Measurements from ENCODE around the gene MUC6. TPM values are rescaled to one million over a fixed set of nuclear protein-coding genes. Genes with fewer than 3 reads are reported as not detected.

Gene MUC6
- polyA plus RNA-seq, 3 donors from 2014 or later: not detected

GRCh38 chr11:1040428-1041148 lies 4.1 kb upstream of the MUC6 start:
- DNase-seq: no peak
- no peaks in the 10 kb centered on the region for H3K9me3 Mint-ChIP-seq
- no peaks in the 10 kb centered on the region for H3K4me1 Mint-ChIP-seq
- H3K4me3 Mint-ChIP-seq: no peak overlapping the region
- no peaks in the 10 kb centered on the region for H3K36me3 Mint-ChIP-seq
- peaks cover 0 to 5% (median 2%) of the 10 kb centered on the region in 3 donors for H3K27me3 Mint-ChIP-seq (ENCODE audit: low read depth in 3 of 3)
- H3K27ac Mint-ChIP-seq: no peak overlapping the region

- H3K4me1 Mint-ChIP-seq: no peaks in the 10 kb centered on the region
- peaks cover 0 to 5% (median 2%) of the 10 kb centered on the region in 3 donors for H3K27me3 Mint-ChIP-seq (ENCODE audit: low read depth in 3 of 3)
- DNase-seq: no peak
- no peak overlapping the region for H3K4me3 Mint-ChIP-seq
- H3K36me3 Mint-ChIP-seq: no peaks in the 10 kb centered on the region
- no peak overlapping the region for H3K27ac Mint-ChIP-seq
- no peaks in the 10 kb centered on the region for H3K9me3 Mint-ChIP-seq
Measured at GRCh38 chr11:1039481-1040427, 3.2 kb upstream of the MUC6 start.

- no peaks in the 10 kb centered on the region for H3K4me1 Mint-ChIP-seq
- H3K27me3 Mint-ChIP-seq (ENCODE audit: low read depth in 3 of 3): peaks cover 0 to 5% (median 0%) of the 10 kb centered on the region in 3 donors
- no peaks in the 10 kb centered on the region for H3K36me3 Mint-ChIP-seq
- H3K4me3 Mint-ChIP-seq: no peak overlapping the region
- DNase-seq: no peak
- H3K9me3 Mint-ChIP-seq: no peaks in the 10 kb centered on the region
- H3K27ac Mint-ChIP-seq: no peak overlapping the region
Measured at GRCh38 chr11:1038921-1039320, 2.4 kb upstream of the MUC6 start.

GRCh38 chr11:1038361-1038760 lies 1.8 kb upstream of the MUC6 start:
- Mint-ChIP-seq H3K4me1 (no peaks in the 10 kb centered on the region), H3K36me3 (no peaks in the 10 kb centered on the region), H3K27me3 (ENCODE audit: low read depth in 3 of 3) (peaks cover 0 to 6% (median 0%) of the 10 kb centered on the region in 3 donors), H3K9me3 (no peaks in the 10 kb centered on the region), H3K27ac (no peak overlapping the region), H3K4me3 (no peak overlapping the region)
- no peak for DNase-seq

- DNase-seq: no peak
- Mint-ChIP-seq H3K27me3 (ENCODE audit: low read depth in 3 of 3) (peaks cover 0 to 8% (median 0%) of the 10 kb centered on the region in 3 donors), H3K27ac (no peak overlapping the region), H3K36me3 (no peaks in the 10 kb centered on the region), H3K4me1 (no peaks in the 10 kb centered on the region), H3K4me3 (no peak overlapping the region), H3K9me3 (no peaks in the 10 kb centered on the region)
Measured at GRCh38 chr11:1037506-1038055, 1.1 kb upstream of the MUC6 start.

GRCh38 chr11:1036931-1037330 lies 413 bp upstream of the MUC6 start:
- H3K27ac Mint-ChIP-seq: no peak overlapping the region
- no peaks in the 10 kb centered on the region for H3K9me3 Mint-ChIP-seq
- H3K36me3 Mint-ChIP-seq: no peaks in the 10 kb centered on the region
- DNase-seq: no peak
- H3K4me1 Mint-ChIP-seq: no peaks in the 10 kb centered on the region
- H3K27me3 Mint-ChIP-seq (ENCODE audit: low read depth in 3 of 3): peaks cover 3 to 10% (median 3%) of the 10 kb centered on the region in 3 donors
- no peak overlapping the region for H3K4me3 Mint-ChIP-seq

- Mint-ChIP-seq H3K27ac (no peak overlapping the region), H3K9me3 (no peaks in the 10 kb centered on the region), H3K27me3 (ENCODE audit: low read depth in 3 of 3) (peaks cover 3 to 11% (median 4%) of the 10 kb centered on the region in 3 donors), H3K36me3 (no peaks in the 10 kb centered on the region), H3K4me3 (no peak overlapping the region), H3K4me1 (no peaks in the 10 kb centered on the region)
- DNase-seq: no peak
Measured at GRCh38 chr11:1035577-1036283, 788 bp downstream of the MUC6 start.

- no peaks in the 10 kb centered on the region for H3K36me3 Mint-ChIP-seq
- DNase-seq: no peak
- no peaks in the 10 kb centered on the region for H3K4me1 Mint-ChIP-seq
- no peaks in the 10 kb centered on the region for H3K9me3 Mint-ChIP-seq
- H3K4me3 Mint-ChIP-seq: no peak overlapping the region
- no peak overlapping the region for H3K27ac Mint-ChIP-seq
- peaks cover 3 to 11% (median 4%) of the 10 kb centered on the region in 3 donors for H3K27me3 Mint-ChIP-seq (ENCODE audit: low read depth in 3 of 3)
Measured at GRCh38 chr11:1034456-1035295, 1.8 kb downstream of the MUC6 start.

- no peaks in the 10 kb centered on the region for H3K36me3 Mint-ChIP-seq
Measured at GRCh38 chr11:1034001-1034400, 2.5 kb downstream of the MUC6 start.

GRCh38 chr11:1033016-1033798 lies 3.3 kb downstream of the MUC6 start:
- no peaks in the 10 kb centered on the region for H3K9me3 Mint-ChIP-seq
- no peaks in the 10 kb centered on the region for H3K36me3 Mint-ChIP-seq
- no peak for DNase-seq
- no peaks in the 10 kb centered on the region for H3K4me1 Mint-ChIP-seq
- H3K27me3 Mint-ChIP-seq (ENCODE audit: low read depth in 3 of 3): peaks cover 3 to 14% (median 8%) of the 10 kb centered on the region in 3 donors
- peak overlapping the region in 1 of 5 donors; percentile 12 for H3K4me3 Mint-ChIP-seq
- no peak overlapping the region for H3K27ac Mint-ChIP-seq

More at GRCh38 chr11:1034001-1034400, 2.5 kb downstream of the MUC6 start:
- H3K4me1 Mint-ChIP-seq: no peaks in the 10 kb centered on the region
- DNase-seq: no peak
- no peak overlapping the region for H3K27ac Mint-ChIP-seq
- peaks cover 3 to 11% (median 4%) of the 10 kb centered on the region in 3 donors for H3K27me3 Mint-ChIP-seq (ENCODE audit: low read depth in 3 of 3)
- no peaks in the 10 kb centered on the region for H3K9me3 Mint-ChIP-seq
- no peak overlapping the region for H3K4me3 Mint-ChIP-seq

- H3K4me3 Mint-ChIP-seq: no peak overlapping the region
Measured at GRCh38 chr11:1032310-1032891, 4.1 kb downstream of the MUC6 start.

More at GRCh38 chr11:1032310-1032891, 4.1 kb downstream of the MUC6 start:
- peak overlapping the region in 4 of 6 donors; percentile 0 to 83 (median 20) for H3K27ac Mint-ChIP-seq
- no peak for DNase-seq
- H3K9me3 Mint-ChIP-seq: no peaks in the 10 kb centered on the region
- no peaks in the 10 kb centered on the region for H3K36me3 Mint-ChIP-seq
- no peaks in the 10 kb centered on the region for H3K4me1 Mint-ChIP-seq
- peaks cover 3 to 9% (median 8%) of the 10 kb centered on the region in 3 donors for H3K27me3 Mint-ChIP-seq (ENCODE audit: low read depth in 3 of 3)
